CD4-positive, alpha-beta T cell (primary cell): ENCODE data around the gene RPE65. TPM values are rescaled to one million over a fixed set of nuclear protein-coding genes. Genes with fewer than 3 reads are reported as not detected.

Experiments
- ATAC-seq: fragments of 200-7000 bp; cut with Tn5 transposase; one replicate; pipeline ENCODE4 v1.10.0; 2022; ENCODE audit warnings: mild to moderate bottlenecking; ENCODE audit not compliant: poor library complexity
- CTCF ChIA-PET: fragments of 350-600 bp; sonication (Branson Sonifier 250); formaldehyde crosslinking; loops from one replicate; lab custom pipeline; 2021; ENCODE audit warnings: antibody characterized with exemption, inconsistent platforms; lab: Charles Lee
- POLR2A ChIA-PET: fragments of 350-600 bp; sonication (Branson Sonifier 250); formaldehyde crosslinking; loops from one replicate; lab custom pipeline; 2021; ENCODE audit warnings: antibody characterized with exemption, inconsistent platforms; lab: Charles Lee
- DNase-seq, 14 experiments: peaks; one replicate each; pipeline ENCODE4 v3.0.0-alpha.2; 2013 to 2020; ENCODE audit warnings: mixed read lengths in 2 of 14
- H3K27ac ChIP-seq, 2 donors: one replicate each; pipeline versions ENCODE4 v1.5.1 to v1.7.0; 2013; ENCODE audit warnings: low read length in 2 of 2, low read depth in 1 of 2, mild to moderate bottlenecking in 1 of 2
- H3K27me3 ChIP-seq, 2 experiments: 1 replicate in 1 of 2; 2 replicates in 1 of 2; pipeline versions ENCODE4 v1.6.1 to v1.7.0; 2013; ENCODE audit warnings: low read length in 2 of 2, control low read depth in 1 of 2, mild to moderate bottlenecking in 1 of 2, moderate library complexity in 1 of 2; ENCODE audit not compliant: insufficient read depth in 2 of 2, control insufficient read depth in 1 of 2
- H3K36me3 ChIP-seq: one replicate; pipeline ENCODE4 v1.6.1; 2013; ENCODE audit warnings: low read length, control low read depth; ENCODE audit not compliant: insufficient read depth
- H3K4me1 ChIP-seq: one replicate; pipeline ENCODE4 v1.6.1; 2013; ENCODE audit warnings: low read length, control low read depth; ENCODE audit not compliant: insufficient read depth
- H3K4me3 ChIP-seq: one replicate; pipeline ENCODE4 v1.5.1; 2013; ENCODE audit warnings: mild to moderate bottlenecking, low read length, moderate library complexity
- H3K9me3 ChIP-seq, 2 experiments: 1 replicate in 1 of 2; 2 replicates in 1 of 2; pipeline versions ENCODE4 v1.6.1 to v1.7.0; 2013; ENCODE audit warnings: low read length in 2 of 2, mild to moderate bottlenecking in 2 of 2, control low read depth in 1 of 2, moderate library complexity in 1 of 2; ENCODE audit not compliant: control insufficient read depth in 1 of 2, insufficient read depth in 1 of 2
- H3K27ac Mint-ChIP-seq: one replicate; pipeline ENCODE4 v1.8.0; 2020; ENCODE audit warnings: mixed read lengths
- H3K27me3 Mint-ChIP-seq: one replicate; pipeline ENCODE4 v1.8.0; 2021; ENCODE audit warnings: mixed read lengths
- H3K36me3 Mint-ChIP-seq: one replicate; pipeline ENCODE4 v1.8.0; 2021; ENCODE audit warnings: low read depth, mixed read lengths
- H3K4me1 Mint-ChIP-seq: one replicate; pipeline ENCODE4 v1.8.0; 2021; ENCODE audit warnings: low read depth, mixed read lengths
- H3K4me3 Mint-ChIP-seq: one replicate; pipeline ENCODE4 v1.8.0; 2020; ENCODE audit warnings: mild to moderate bottlenecking, mixed read lengths
- H3K9me3 Mint-ChIP-seq: one replicate; pipeline ENCODE4 v1.8.0; 2020; ENCODE audit warnings: mixed read lengths
- intact Hi-C, 2 experiments: fragments of 100-400 bp; cut with DNase I in 1 of 2; cut with micrococcal nuclease in 1 of 2; formaldehyde crosslinking; loops; one replicate each; pipeline versions ENCODE4 v1.15.1 to v1.9.0; 2023 to 2025; cut with DNase I, micrococcal nuclease
- total RNA-seq, 174 experiments: library from RNA in 2 of 174; stranded (reverse) in 2 of 174; gene quantifications; one replicate each; pipeline ENCODE4 v1.2.3 and lab custom pipeline; 2021 to 2026
- TF ChIP-seq, protein P1 (sequence below): fragments of 200-600 bp; IDR thresholded peaks from one replicate; pipeline ENCODE4 v1.8.0; 2022; ENCODE audit warnings: antibody characterized with exemption, mild to moderate bottlenecking

RPE65 gene
- total RNA-seq, 2 experiments from 2014 or later = not detected

DNA sequence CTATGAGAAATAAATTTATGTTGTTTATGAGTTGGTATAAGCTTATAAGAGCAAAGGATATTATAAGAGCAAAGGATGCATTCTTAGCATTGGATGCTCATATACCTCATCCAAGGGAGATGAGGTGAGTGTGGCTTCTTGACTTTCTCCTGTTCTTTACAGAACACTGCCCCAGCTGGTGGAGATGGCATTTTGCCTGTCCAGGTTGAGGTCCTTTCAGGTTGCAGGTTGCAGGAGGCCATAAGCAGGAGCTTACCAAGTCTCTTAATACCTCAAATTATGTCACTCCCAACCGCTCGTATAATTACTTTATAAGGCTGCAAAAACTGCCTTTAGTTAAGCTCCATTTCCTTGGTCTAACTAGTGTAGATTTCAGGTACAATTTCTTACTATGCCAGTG is 66.7 kb downstream of the RPE65 start:
- Mint-ChIP-seq H3K27ac (no peak overlapping the region), H3K4me1 (no peaks in the 10 kb centered on the region), H3K4me3 (no peak overlapping the region), H3K27me3 (no peaks in the 10 kb centered on the region), H3K9me3 (peaks cover 2% of the 10 kb centered on the region), H3K36me3 (no peaks in the 10 kb centered on the region)
- Histone ChIP-seq H3K36me3 (no peaks in the 10 kb centered on the region), H3K27me3 (no peaks in the 10 kb centered on the region), H3K9me3 (no peaks in the 10 kb centered on the region), H3K27ac (no peak overlapping the region), H3K4me1 (no peaks in the 10 kb centered on the region), H3K4me3 (no peak overlapping the region)
- TF ChIP-seq, protein P1, sequence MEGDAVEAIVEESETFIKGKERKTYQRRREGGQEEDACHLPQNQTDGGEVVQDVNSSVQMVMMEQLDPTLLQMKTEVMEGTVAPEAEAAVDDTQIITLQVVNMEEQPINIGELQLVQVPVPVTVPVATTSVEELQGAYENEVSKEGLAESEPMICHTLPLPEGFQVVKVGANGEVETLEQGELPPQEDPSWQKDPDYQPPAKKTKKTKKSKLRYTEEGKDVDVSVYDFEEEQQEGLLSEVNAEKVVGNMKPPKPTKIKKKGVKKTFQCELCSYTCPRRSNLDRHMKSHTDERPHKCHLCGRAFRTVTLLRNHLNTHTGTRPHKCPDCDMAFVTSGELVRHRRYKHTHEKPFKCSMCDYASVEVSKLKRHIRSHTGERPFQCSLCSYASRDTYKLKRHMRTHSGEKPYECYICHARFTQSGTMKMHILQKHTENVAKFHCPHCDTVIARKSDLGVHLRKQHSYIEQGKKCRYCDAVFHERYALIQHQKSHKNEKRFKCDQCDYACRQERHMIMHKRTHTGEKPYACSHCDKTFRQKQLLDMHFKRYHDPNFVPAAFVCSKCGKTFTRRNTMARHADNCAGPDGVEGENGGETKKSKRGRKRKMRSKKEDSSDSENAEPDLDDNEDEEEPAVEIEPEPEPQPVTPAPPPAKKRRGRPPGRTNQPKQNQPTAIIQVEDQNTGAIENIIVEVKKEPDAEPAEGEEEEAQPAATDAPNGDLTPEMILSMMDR = no peak
- ChIA-PET POLR2A (no interaction called here), CTCF (no interaction called here)
- DNase-seq (no peak), ATAC-seq (no peak)
- intact Hi-C loops = no loop called here

DNA sequence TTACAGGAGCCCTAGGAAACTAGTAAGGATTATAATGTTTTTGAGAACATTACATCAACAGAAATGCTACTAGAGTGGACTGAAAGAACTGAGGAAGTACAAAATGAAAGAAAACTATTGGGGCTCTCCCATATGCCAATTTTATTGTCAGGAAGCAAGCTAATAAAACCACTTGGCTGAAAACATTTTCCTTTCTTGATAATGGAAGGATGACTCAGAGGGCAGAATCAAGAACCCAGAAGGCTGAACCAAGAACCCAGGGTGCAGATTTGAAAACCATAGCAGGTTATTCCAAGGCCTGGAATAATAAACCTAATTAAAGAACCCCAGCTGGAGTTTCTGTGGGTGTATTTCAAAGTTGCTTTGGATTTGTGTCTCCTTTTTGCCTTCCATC is 70.7 kb downstream of the RPE65 start:
- TF ChIP-seq, protein P1 = no peak
- Histone ChIP-seq H3K9me3 (no peaks in the 10 kb centered on the region), H3K4me1 (no peaks in the 10 kb centered on the region), H3K27me3 (no peaks in the 10 kb centered on the region), H3K27ac (no peak overlapping the region), H3K4me3 (no peak overlapping the region), H3K36me3 (no peaks in the 10 kb centered on the region)
- no peaks in the 10 kb centered on the region for H3K4me1 Mint-ChIP-seq
- no peak overlapping the region for H3K4me3 Mint-ChIP-seq
- no peaks in the 10 kb centered on the region for H3K27me3 Mint-ChIP-seq
- intact Hi-C loops = no loop called here
- DNase-seq = no peak
- H3K36me3 Mint-ChIP-seq = no peaks in the 10 kb centered on the region
- no peak for ATAC-seq
- H3K27ac Mint-ChIP-seq = no peak overlapping the region
- H3K9me3 Mint-ChIP-seq = peaks cover 2% of the 10 kb centered on the region
- ChIA-PET CTCF (no interaction called here), POLR2A (no interaction called here)

Other genes with a start within 250 kb of the RPE65 start
- gene WLS, start 217.4 kb downstream of the RPE65 start, total RNA-seq = under 1 TPM; 0.22 to 0.52 TPM
- gene DEPDC1, start 47.1 kb upstream of the RPE65 start, total RNA-seq = not detected